ENCODE measurements around the gene C14orf119.
A peak's percentile ranks its signal among the peaks of the same experiment; 100 is the strongest.

The C14orf119 gene

DNA sequence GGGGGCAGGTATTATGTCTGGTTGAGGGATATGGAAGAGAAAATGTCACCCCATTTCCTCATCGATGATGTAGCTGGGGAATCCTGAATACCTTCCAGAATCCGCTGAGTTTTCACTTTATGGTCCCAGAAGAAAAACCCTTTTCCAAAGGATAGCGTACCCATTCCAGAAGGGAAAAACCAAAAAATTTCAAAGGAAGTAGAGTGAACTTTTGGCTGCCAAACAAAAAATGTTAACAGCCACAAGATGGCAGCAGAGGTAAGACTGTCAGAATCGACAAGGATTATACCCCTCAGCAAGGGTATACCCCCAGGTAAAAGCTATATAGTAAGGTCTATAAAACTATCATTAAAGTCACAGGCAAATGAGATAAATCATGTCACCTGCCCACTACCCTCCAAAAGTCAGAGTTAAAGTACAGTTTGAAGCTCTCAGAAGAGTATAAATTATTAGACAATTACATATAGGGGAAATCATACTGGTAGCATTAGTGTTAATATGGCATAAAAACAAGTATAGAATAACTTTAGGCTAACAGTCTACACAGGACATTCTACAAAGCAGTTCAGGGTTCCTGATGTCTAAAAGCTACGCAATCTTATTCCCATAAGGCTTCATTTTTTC, 18.4 kb upstream of the C14orf119 start:
- peaks cover 43% of the 10 kb centered on the region for H3K4me1 ChIP-seq (ENCODE audit: control insufficient read depth, insufficient read depth, low read length, poor library complexity, severe bottlenecking)

DNA sequence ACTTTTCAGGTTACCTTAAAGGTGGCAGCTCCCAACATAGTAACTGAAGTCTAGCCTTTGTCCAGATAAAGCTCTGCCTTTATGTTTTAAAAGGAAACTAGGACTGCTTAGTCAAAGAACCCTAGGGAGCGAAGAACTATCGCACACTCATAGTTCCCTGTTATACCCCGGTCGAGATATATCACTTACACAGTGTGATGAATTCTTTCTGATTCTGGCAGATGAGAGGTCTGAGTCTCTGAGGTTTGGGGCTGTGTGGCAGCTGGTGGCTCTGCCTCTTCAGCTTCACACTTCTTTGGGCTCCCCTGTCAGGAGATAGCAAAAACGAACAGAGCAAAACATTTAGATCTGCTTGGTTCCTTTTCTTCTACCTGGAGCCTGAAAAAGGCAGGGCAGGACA, 17.3 kb upstream of the C14orf119 start:
- Histone ChIP-seq H3K27ac (ENCODE audit: low read depth, low read length, severe bottlenecking) (peak overlapping the region; percentile 52), H3K4me1 (ENCODE audit: control insufficient read depth, insufficient read depth, low read length, poor library complexity, severe bottlenecking) (peaks cover 37% of the 10 kb centered on the region), H3K4me3 (ENCODE audit: extremely low read depth, insufficient read depth, low read length, poor library complexity, severe bottlenecking) (no peak overlapping the region), H3K36me3 (ENCODE audit: control insufficient read depth, insufficient read depth, low read length) (peaks cover 94% of the 10 kb centered on the region), H3K9me3 (ENCODE audit: control insufficient read depth, low read length) (no peaks in the 10 kb centered on the region)
- WGBS, 2 experiments (ENCODE audit: insufficient coverage in 2 of 2): 90 to 92% methylated on average over 4 to 5 of the region's 5 CpGs

More for the DNA sequence above, 18.4 kb upstream of the C14orf119 start:
- Histone ChIP-seq H3K9me3 (ENCODE audit: control insufficient read depth, low read length) (no peaks in the 10 kb centered on the region), H3K36me3 (ENCODE audit: control insufficient read depth, insufficient read depth, low read length) (peaks cover 90% of the 10 kb centered on the region), H3K27ac (ENCODE audit: low read depth, low read length, severe bottlenecking) (no peak overlapping the region), H3K4me3 (ENCODE audit: extremely low read depth, insufficient read depth, low read length, poor library complexity, severe bottlenecking) (no peak overlapping the region)
- 86 to 100% methylated on average over 1 to 2 of the region's 5 CpGs for WGBS, 2 experiments (ENCODE audit: insufficient coverage in 2 of 2)

DNA sequence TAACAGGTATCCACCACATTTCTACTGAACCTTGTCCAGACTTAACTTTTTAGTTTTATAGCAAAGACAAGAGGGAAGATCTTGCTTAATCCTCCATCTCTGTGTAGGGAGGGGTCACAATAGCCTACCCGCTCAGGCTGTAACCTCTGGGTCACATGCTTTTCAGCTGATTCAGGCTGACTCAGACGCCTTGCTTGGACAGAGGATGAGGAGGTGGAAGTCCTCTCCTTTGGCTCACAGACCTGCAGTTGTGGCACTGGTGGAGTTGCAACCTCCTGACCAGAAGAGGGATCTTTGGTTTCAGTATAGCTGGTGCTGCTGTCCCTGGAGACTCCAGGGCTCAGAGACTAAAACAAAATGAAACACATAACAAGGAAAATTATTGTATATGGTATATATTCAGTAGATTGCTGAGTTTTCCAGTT, 16.6 kb upstream of the C14orf119 start:
- no peaks in the 10 kb centered on the region for H3K9me3 ChIP-seq (ENCODE audit: control insufficient read depth, low read length)
- no peak overlapping the region for H3K4me3 ChIP-seq (ENCODE audit: extremely low read depth, insufficient read depth, low read length, poor library complexity, severe bottlenecking)
- H3K27ac ChIP-seq (ENCODE audit: low read depth, low read length, severe bottlenecking): peak overlapping the region; percentile 52
- peaks cover 94% of the 10 kb centered on the region for H3K36me3 ChIP-seq (ENCODE audit: control insufficient read depth, insufficient read depth, low read length)
- WGBS, 2 experiments (ENCODE audit: insufficient coverage in 2 of 2): 20 to 38% methylated on average over 1 to 2 of the region's 2 CpGs
- H3K4me1 ChIP-seq (ENCODE audit: control insufficient read depth, insufficient read depth, low read length, poor library complexity, severe bottlenecking): peaks cover 35% of the 10 kb centered on the region

DNA sequence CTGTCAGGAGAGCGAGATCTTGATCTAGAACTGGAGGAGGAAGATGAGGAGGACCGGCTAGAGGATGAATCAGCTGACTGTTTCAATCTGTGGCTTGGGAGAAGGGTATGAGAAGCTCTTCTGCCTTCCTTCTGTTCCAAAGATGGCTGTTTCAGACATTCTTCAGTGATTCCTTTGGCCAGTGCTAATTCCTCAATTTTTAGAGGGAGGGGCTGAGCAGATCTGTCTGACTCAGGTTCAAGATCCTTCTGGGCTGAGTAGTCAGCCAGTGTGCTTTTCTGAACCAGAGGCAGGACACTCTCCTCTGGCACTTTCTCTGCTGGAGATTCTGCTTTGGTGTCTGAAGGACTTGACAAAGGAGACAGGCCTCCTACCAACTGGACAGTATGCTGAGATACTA, 15.6 kb upstream of the C14orf119 start:
- H3K4me1 ChIP-seq (ENCODE audit: control insufficient read depth, insufficient read depth, low read length, poor library complexity, severe bottlenecking): peaks cover 35% of the 10 kb centered on the region
- peaks cover 93% of the 10 kb centered on the region for H3K36me3 ChIP-seq (ENCODE audit: control insufficient read depth, insufficient read depth, low read length)
- no peaks in the 10 kb centered on the region for H3K9me3 ChIP-seq (ENCODE audit: control insufficient read depth, low read length)
- H3K27ac ChIP-seq (ENCODE audit: low read depth, low read length, severe bottlenecking): no peak overlapping the region
- no peak overlapping the region for H3K4me3 ChIP-seq (ENCODE audit: extremely low read depth, insufficient read depth, low read length, poor library complexity, severe bottlenecking)
- 91 to 100% methylated on average over 1 to 2 of the region's 2 CpGs for WGBS, 2 experiments (ENCODE audit: insufficient coverage in 2 of 2)

DNA sequence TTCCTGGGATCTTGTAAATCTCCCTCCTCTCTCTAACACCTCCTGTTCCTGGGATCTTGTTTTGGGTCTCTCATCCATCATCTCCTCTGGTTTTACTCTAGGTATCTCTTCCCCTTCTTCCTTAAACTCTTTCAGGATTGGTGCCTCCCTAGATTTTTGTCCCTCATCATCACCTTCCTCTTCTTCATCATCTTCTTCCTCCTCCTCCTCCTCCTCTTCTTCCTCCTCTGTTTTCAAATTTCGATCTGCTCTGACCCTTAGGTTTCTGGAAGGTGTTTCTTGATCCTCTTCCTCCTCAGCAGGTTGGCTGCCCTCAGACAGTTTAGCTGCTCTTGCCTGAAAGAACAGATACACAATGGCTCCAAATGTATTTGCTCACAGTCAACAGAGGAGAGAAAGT, 14.8 kb upstream of the C14orf119 start:
- Histone ChIP-seq H3K36me3 (ENCODE audit: control insufficient read depth, insufficient read depth, low read length) (peaks cover 93% of the 10 kb centered on the region), H3K4me1 (ENCODE audit: control insufficient read depth, insufficient read depth, low read length, poor library complexity, severe bottlenecking) (peaks cover 35% of the 10 kb centered on the region), H3K4me3 (ENCODE audit: extremely low read depth, insufficient read depth, low read length, poor library complexity, severe bottlenecking) (no peak overlapping the region), H3K27ac (ENCODE audit: low read depth, low read length, severe bottlenecking) (no peak overlapping the region), H3K9me3 (ENCODE audit: control insufficient read depth, low read length) (no peaks in the 10 kb centered on the region)
- 100% methylated on average over 1 of the region's 1 CpG; no CpG with 5 or more reads in 1 of the 2 experiments for WGBS, 2 experiments (ENCODE audit: insufficient coverage in 2 of 2)

DNA sequence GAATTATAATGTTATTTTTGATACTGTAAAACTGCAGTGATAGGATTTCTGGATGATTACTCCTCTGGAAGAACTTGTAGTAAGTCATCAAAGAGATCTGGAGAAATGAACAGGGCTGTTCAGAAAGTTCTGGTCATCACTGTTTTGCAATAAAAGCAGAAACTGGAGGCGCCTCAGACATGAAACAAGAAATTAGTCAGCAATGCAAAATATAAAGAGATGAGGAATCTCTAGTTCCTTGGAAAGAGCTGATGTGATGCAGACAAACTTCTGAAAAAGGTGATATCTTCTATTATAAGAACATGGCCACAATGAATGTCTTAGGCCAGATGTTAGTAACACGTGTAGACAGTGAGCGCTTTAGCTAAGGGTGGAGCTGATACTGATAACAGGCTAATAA, 9.8 kb upstream of the C14orf119 start:
- Histone ChIP-seq H3K27ac (ENCODE audit: low read depth, low read length, severe bottlenecking) (no peak overlapping the region), H3K9me3 (ENCODE audit: control insufficient read depth, low read length) (no peaks in the 10 kb centered on the region), H3K4me1 (ENCODE audit: control insufficient read depth, insufficient read depth, low read length, poor library complexity, severe bottlenecking) (peaks cover 4% of the 10 kb centered on the region), H3K4me3 (ENCODE audit: extremely low read depth, insufficient read depth, low read length, poor library complexity, severe bottlenecking) (no peak overlapping the region), H3K36me3 (ENCODE audit: control insufficient read depth, insufficient read depth, low read length) (peaks cover 96% of the 10 kb centered on the region)
- 97 to 100% methylated on average over 2 to 3 of the region's 3 CpGs for WGBS, 2 experiments (ENCODE audit: insufficient coverage in 2 of 2)

DNA sequence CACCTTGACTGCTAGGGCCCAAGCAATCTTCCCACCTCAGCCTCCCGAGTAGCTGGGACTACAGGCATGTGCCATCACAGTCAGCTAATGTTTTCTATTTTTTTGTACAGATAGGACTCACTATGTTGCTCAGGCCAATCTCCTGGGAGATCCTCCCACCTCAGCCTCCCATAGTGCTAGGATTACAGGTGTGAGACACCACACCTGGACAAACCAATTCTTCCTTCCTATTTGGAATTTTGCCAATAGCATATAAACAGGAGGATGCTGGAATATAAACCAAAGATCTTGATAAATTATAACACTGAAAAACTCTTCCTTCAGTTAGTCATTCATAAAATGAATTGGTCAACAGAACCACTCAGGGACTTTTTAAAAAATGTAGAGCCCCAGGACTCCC, 8.7 kb upstream of the C14orf119 start:
- WGBS, 2 experiments (ENCODE audit: insufficient coverage in 2 of 2): 100% methylated on average over 1 of the region's 1 CpG; no CpG with 5 or more reads in 1 of the 2 experiments
- peaks cover 98% of the 10 kb centered on the region for H3K36me3 ChIP-seq (ENCODE audit: control insufficient read depth, insufficient read depth, low read length)
- no peaks in the 10 kb centered on the region for H3K4me1 ChIP-seq (ENCODE audit: control insufficient read depth, insufficient read depth, low read length, poor library complexity, severe bottlenecking)
- H3K4me3 ChIP-seq (ENCODE audit: extremely low read depth, insufficient read depth, low read length, poor library complexity, severe bottlenecking): no peak overlapping the region
- H3K27ac ChIP-seq (ENCODE audit: low read depth, low read length, severe bottlenecking): no peak overlapping the region
- H3K9me3 ChIP-seq (ENCODE audit: control insufficient read depth, low read length): no peaks in the 10 kb centered on the region

DNA sequence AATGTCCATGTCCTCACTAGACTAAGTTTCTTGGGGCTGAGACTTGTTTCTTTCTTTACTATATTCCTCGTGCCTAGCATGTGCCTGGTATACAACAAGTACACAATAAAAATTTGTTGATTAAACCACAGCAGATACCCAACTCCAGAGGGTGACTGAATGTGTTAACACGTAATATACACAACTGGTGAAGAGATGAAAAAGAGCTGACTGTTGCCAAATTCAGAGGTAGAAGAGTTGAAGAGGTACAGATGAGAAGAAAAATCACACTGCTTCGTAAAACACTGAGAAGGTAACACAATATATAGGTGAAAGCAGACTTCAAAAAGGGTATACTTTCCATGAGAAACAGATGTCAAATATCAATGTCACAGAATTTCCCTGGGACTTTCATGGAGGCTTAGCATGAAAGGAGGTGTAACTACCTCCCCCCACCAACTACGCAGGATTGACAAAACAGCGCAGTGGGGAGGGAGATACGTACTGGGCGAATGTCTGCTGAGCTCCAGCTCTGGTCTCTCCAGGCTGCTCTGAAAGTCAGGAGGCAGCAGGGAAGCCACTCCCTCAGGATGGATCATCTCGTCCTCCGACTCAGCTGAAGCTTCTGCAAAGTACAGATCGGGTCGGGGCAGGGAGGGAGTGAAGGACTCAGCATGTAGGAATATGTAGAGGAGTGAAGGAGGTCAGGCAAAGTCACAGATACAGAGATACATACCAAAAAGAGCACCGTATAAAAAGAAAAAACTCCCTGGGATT, 5.6 kb upstream of the C14orf119 start:
- Histone ChIP-seq H3K4me1 (ENCODE audit: control insufficient read depth, insufficient read depth, low read length, poor library complexity, severe bottlenecking) (no peaks in the 10 kb centered on the region), H3K27ac (ENCODE audit: low read depth, low read length, severe bottlenecking) (no peak overlapping the region), H3K4me3 (ENCODE audit: extremely low read depth, insufficient read depth, low read length, poor library complexity, severe bottlenecking) (no peak overlapping the region), H3K9me3 (ENCODE audit: control insufficient read depth, low read length) (no peaks in the 10 kb centered on the region), H3K36me3 (ENCODE audit: control insufficient read depth, insufficient read depth, low read length) (peaks cover 88% of the 10 kb centered on the region)
- WGBS, 2 experiments (ENCODE audit: insufficient coverage in 2 of 2): 90 to 96% methylated on average over 6 to 7 of the region's 12 CpGs

DNA sequence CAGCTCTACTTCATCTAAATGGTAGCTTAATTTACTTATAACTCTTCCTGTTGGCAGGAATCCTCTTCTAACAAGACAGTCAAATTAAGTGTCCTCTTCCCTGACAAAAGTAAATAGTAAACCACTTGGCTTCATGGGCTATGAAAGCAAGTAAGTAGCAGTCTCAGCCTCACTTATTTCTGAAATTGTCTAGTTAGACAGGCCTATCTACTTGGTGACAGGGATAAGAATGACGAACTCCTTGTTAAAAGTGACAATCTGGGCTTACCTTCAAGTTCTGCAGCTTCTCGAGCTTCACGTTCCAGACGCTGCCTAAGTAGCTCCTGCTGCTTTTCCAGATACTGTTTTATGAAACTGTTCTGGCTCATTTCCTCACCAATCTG, 5.1 kb upstream of the C14orf119 start:
- Histone ChIP-seq H3K36me3 (ENCODE audit: control insufficient read depth, insufficient read depth, low read length) (peaks cover 82% of the 10 kb centered on the region), H3K27ac (ENCODE audit: low read depth, low read length, severe bottlenecking) (no peak overlapping the region), H3K4me3 (ENCODE audit: extremely low read depth, insufficient read depth, low read length, poor library complexity, severe bottlenecking) (no peak overlapping the region), H3K4me1 (ENCODE audit: control insufficient read depth, insufficient read depth, low read length, poor library complexity, severe bottlenecking) (no peaks in the 10 kb centered on the region), H3K9me3 (ENCODE audit: control insufficient read depth, low read length) (no peaks in the 10 kb centered on the region)
- WGBS, 2 experiments (ENCODE audit: insufficient coverage in 2 of 2): 93 to 98% methylated on average over 3 to 4 of the region's 4 CpGs

DNA sequence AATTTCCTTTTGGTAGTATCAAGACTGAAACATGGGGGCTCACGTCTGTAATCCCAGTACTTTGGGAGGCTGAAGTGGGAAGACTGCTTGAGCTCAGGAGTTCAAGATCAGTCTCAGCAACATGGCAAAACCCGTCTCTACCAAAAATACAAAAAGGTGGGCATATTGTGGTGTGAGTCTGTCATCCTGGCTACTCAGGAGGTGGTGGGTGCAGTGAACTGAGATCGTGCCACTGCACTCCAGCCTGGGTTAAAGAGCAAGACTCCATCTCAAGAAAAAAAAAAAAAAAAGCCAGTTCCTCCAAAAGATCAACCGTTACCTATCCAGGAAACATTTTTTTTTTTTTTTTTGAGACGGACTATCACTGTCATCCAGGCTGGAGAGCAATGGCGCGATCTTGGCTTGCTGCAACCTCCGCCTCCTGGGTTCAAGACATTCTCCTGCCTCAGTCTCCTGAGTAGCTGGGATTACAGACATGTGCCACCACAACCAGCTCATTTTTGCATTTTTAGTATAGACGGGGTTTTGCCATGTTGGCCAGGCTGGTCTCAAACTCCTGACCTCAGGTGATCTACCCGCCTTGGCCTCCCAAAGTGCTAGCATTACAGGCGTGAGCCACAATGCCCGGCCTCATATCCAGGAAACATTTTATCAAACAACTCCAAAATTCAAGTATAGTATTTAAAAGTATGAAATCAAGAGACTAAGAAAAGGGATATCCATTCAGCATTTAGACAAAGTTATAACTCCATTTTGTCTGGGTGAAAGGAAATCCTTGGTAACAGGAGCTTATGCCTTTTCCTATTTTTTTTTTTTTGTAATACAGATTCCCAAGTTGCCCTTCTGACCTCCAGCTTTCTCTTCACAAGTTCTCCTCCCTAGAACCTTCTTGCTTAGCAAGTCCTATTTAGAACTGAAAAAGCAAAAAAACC, 3.7 kb upstream of the C14orf119 start:
- 81 to 92% methylated on average over 6 to 7 of the region's 12 CpGs for WGBS, 2 experiments (ENCODE audit: insufficient coverage in 2 of 2)
- H3K4me1 ChIP-seq (ENCODE audit: control insufficient read depth, insufficient read depth, low read length, poor library complexity, severe bottlenecking): peaks cover under 1% of the 10 kb centered on the region
- H3K9me3 ChIP-seq (ENCODE audit: control insufficient read depth, low read length): no peaks in the 10 kb centered on the region
- H3K4me3 ChIP-seq (ENCODE audit: extremely low read depth, insufficient read depth, low read length, poor library complexity, severe bottlenecking): no peak overlapping the region
- no peak overlapping the region for H3K27ac ChIP-seq (ENCODE audit: low read depth, low read length, severe bottlenecking)
- H3K36me3 ChIP-seq (ENCODE audit: control insufficient read depth, insufficient read depth, low read length): peaks cover 70% of the 10 kb centered on the region

All from mesodermal cell (in vitro differentiated cells).